GM19240 (cell line): ENCODE measurements around the gene VPS39.

Experiments used
- DNase-seq: peaks from one replicate; pipeline ENCODE4 v3.0.0; 2011; ENCODE audit warnings: low spot score; ENCODE audit not compliant: insufficient read length

The VPS39 gene

DNA sequence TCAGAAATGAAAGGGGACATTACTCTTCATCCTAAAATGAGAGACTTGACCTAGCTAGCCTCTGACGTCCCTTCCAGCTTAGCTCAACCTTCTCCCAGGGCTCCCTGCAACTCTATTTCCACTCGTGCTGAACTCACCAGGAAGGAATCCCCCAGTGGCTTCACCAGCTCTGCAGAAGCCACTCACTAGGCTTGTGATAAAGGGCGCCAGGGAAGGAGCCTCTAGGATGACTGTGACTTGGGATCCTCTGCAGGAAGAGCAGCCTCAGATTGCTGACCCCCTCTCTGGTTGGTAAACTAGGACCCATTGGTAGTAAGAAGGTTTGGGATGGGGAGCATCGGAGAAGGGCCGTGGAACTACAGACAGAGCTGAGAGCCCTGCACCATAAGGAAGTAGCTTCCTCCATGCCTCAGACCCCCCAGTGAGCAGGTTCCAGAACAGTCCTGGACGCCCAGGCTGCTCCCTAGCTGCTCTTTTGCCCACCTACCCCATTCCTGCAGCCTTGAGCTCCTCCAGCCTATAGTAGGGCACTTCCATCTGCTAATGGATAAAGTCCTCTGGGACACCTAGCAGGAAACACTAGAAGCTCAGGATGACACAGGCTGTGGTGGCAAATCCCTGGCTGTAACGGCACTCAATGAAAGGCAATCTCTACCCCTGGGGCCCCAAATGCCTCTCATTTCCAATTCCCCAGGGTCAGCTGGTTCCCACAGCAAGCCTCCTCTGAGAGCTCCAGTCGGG is 77.7 kb downstream of the VPS39 start:
- no peak for DNase-seq

DNA sequence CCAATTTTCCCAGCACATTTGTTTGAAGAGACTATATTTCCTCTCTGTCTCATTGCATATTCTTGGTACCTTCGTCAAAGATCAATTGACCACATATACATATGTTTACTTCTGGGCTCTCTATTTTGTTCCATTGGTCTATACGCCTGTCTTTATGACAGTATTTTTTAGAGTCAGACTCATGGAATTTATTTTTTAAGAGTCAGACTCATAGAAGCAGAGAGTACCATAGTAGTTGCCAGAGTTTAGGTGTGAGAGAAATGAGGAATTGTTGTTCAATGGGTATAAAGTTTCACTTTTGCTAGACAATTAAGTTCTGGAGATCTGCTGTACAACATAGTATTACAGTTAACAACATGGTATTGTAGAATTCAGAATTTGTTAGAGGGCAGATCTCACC is 78.7 kb downstream of the VPS39 start:
- no peak for DNase-seq

DNA sequence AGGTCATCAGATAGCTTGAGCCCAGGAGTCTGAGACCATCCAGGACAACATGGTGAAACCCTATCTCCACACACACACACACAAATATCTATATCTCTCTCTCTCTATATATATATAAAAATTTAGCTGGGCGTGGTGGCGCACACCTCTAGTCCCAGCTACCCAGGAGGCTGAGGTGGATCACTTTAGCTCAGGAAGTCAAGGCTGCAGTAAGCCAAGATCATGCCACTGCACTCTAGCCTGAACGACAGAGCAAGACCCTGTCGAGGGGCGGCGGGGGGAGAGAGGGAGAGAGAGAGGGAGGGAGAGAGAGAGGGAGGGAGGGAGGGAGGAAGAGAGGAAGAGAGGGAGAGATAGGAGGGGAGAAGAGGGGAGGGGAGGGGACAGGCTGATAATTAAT is 79.6 kb downstream of the VPS39 start:
- DNase-seq = no peak

GRCh38 chr15:42123546-42123945 is 84.6 kb downstream of the VPS39 start:
- DNase-seq = no peak

- no peak for DNase-seq
Observed at GRCh38 chr15:42121682-42122081, 86.4 kb downstream of the VPS39 start.

- no peak for DNase-seq
Observed at GRCh38 chr15:42121021-42121420, 87.1 kb downstream of the VPS39 start.

DNA sequence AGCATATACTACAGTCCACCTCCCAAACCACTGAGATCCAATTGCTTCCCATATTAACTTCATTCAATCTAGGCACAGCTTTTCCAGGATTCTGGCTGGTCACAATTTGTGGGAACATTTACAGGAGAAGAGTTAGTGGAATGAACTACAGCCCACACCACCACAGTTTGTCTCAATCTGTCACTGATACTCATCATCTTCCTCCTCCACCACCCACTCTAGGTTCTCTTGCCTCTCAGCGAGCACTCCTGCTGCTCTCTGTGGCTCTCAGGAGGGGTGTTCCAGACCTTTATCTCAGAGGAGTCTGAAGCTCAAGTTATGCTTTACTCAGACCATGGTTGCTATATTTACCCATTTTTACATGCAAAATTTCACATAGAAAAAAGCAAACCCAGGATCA is 87.8 kb downstream of the VPS39 start:
- DNase-seq = no peak

GRCh38 chr15:42119446-42119760 is 88.7 kb downstream of the VPS39 start:
- DNase-seq = no peak

DNA sequence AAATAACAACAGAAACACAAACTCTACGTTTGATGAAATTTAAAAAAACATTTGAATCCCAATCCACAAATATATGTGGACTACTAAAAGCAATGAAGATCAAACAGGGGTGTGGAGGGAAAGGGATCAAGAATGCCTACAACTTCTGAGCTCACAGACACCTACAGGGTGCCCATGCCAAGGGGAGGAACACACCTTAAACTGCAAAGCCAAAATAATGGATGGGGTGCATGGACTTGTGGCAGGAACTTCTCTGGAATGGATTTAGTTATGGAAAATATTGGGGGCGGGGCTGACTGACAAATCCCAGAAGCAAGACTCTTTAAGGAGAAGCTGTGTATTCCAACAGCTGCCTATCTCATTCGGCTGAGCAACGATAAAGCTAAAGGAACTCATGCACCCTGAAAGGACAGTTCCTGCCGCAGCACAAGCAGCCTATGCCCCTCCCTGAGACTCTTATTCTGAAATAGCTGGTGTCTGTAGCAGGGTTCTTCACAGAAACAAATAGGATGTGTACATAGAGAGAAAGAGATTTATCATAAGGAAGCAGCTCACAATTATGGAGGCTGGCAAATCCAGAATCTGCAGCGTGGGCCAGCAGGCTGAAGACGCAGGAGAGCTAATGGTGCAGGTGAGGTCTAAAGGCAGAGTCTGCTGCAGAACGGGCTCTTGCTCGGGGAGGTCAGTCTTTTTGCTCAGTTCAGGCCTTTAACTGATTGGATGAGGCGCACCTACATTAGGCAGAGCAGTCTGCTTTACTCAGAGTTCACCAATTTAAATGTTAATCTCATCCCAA is 89.3 kb downstream of the VPS39 start:
- no peak for DNase-seq

GRCh38 chr15:42111924-42112323 is 96.2 kb downstream of the VPS39 start:
- no peak for DNase-seq

GRCh38 chr15:42110367-42110766 is 97.7 kb downstream of the VPS39 start:
- no peak for DNase-seq

- no peak for DNase-seq
Observed at GRCh38 chr15:42108806-42109205, 99.3 kb downstream of the VPS39 start.
